Natural killer cell (primary cell): ENCODE measurements around the gene KCNJ12. TPM values are rescaled to one million over a fixed set of nuclear protein-coding genes. Genes with fewer than 3 reads are reported as not detected.
"Not testable (repeated sequence)": the region's sequence is repeated elsewhere in the genome, so short reads cannot be mapped to it uniquely, and the experiment has no call there.

Source experiments
- ATAC-seq, 3 donors: fragments of 150-1000 bp in 2 of 3; fragments of 200-7000 bp in 1 of 3; cut with Tn5 transposase; 1 replicate in 1 of 3; 2 replicates in 2 of 3; pipeline ENCODE4 v1.10.0; 2021; ENCODE audit warnings: mild to moderate bottlenecking in 2 of 3, moderate library complexity in 2 of 3
- DNase-seq, 2 donors: peaks; one replicate each; pipeline versions ENCODE4 v3.0.0 to v3.0.0-alpha.2; 2013 to 2021; ENCODE audit warnings: mixed read lengths in 1 of 2
- H3K27ac ChIP-seq: one replicate; pipeline ENCODE4 v1.5.1; 2013; ENCODE audit warnings: mild to moderate bottlenecking, low read length
- H3K27me3 ChIP-seq: one replicate; pipeline ENCODE4 v1.6.1; 2013; ENCODE audit warnings: low read length; ENCODE audit not compliant: control insufficient read depth, insufficient read depth
- H3K36me3 ChIP-seq: one replicate; pipeline ENCODE4 v1.6.1; 2013; ENCODE audit warnings: low read length; ENCODE audit not compliant: control insufficient read depth, insufficient read depth
- H3K4me1 ChIP-seq: one replicate; pipeline ENCODE4 v1.6.1; 2013; ENCODE audit warnings: low read length; ENCODE audit not compliant: control insufficient read depth, insufficient read depth
- H3K4me3 ChIP-seq: one replicate; pipeline ENCODE4 v1.5.1; 2013; ENCODE audit warnings: low read length
- H3K9me3 ChIP-seq: one replicate; pipeline ENCODE4 v1.6.1; 2013; ENCODE audit warnings: low read length; ENCODE audit not compliant: control insufficient read depth, insufficient read depth
- H3K27ac Mint-ChIP-seq, 2 donors: one replicate each; pipeline ENCODE4 v1.8.0; 2022; ENCODE audit warnings: mild to moderate bottlenecking in 2 of 2, mixed read lengths in 2 of 2, moderate library complexity in 1 of 2
- H3K27me3 Mint-ChIP-seq, 2 donors: one replicate each; pipeline ENCODE4 v1.8.0; 2022; ENCODE audit warnings: low read depth in 2 of 2, mixed read lengths in 2 of 2
- H3K36me3 Mint-ChIP-seq: one replicate; pipeline ENCODE4 v1.8.0; 2022; ENCODE audit warnings: mixed read lengths
- H3K4me1 Mint-ChIP-seq, 2 donors: one replicate each; pipeline ENCODE4 v1.8.0; 2022; ENCODE audit warnings: mixed read lengths in 2 of 2
- H3K4me3 Mint-ChIP-seq: one replicate; pipeline ENCODE4 v1.8.0; 2022; ENCODE audit warnings: mild to moderate bottlenecking, moderate library complexity, mixed read lengths
- H3K9me3 Mint-ChIP-seq, 2 donors: one replicate each; pipeline ENCODE4 v1.8.0; 2022; ENCODE audit warnings: mixed read lengths in 2 of 2
- CTCF ChIP-seq: fragments of 200-600 bp; IDR thresholded peaks from one replicate; pipeline ENCODE4 v1.8.0; 2022; ENCODE audit warnings: antibody characterized with exemption
- WGBS: methylation state at CpG from one replicate; pipeline ENCODE4 v1.1.7; 2013; ENCODE audit warnings: missing lambda C conversion rate; ENCODE audit not compliant: insufficient coverage; 5-methylcytosine and 5-hydroxymethylcytosine counted together
- intact Hi-C: fragments of 100-400 bp; cut with micrococcal nuclease; formaldehyde crosslinking; loops from one replicate; pipeline ENCODE4 v1.14.2; 2022
- total RNA-seq, 4 donors: library from RNA; stranded (reverse); fragments of 120-200 nt in 1 of 4; gene quantifications; one replicate each; pipeline versions ENCODE4 v1.2.3 to v1.2.4, GENCODE V29; 2013 to 2022

Gene KCNJ12
- total RNA-seq, 3 donors from 2014 or later (not counting 1 experiment from before 2014, with no cell fraction given), result 0.14 TPM; not detected in 2

GRCh38 chr17:21400816-21401593 lies 24.8 kb downstream of the KCNJ12 start:
- no peak for TF ChIP-seq CTCF
- H3K9me3 Mint-ChIP-seq, result no peaks in the 10 kb centered on the region

GRCh38 chr17:21402166-21402571 lies 26.0 kb downstream of the KCNJ12 start:
- DNase-seq, H3K4me1 ChIP-seq, intact Hi-C loops, H3K9me3 Mint-ChIP-seq, H3K9me3 ChIP-seq, ATAC-seq, H3K27ac Mint-ChIP-seq, H3K27ac ChIP-seq, H3K27me3 ChIP-seq, H3K36me3 ChIP-seq, H3K4me3 Mint-ChIP-seq, H3K4me3 ChIP-seq, H3K36me3 Mint-ChIP-seq, H3K4me1 Mint-ChIP-seq, H3K27me3 Mint-ChIP-seq: not testable (repeated sequence)
- 75% methylated on average over 8 of the region's 8 CpGs for WGBS

More at GRCh38 chr17:21400816-21401593, 24.8 kb downstream of the KCNJ12 start:
- 79% methylated on average over 15 of the region's 15 CpGs for WGBS
- Mint-ChIP-seq H3K36me3 (no peaks in the 10 kb centered on the region), H3K4me1 (peaks cover 7 to 10% of the 10 kb centered on the region in 2 donors), H3K27ac (no peak overlapping the region), H3K4me3 (no peak overlapping the region), H3K27me3 (no peaks in the 10 kb centered on the region)
- Histone ChIP-seq H3K27ac (no peak overlapping the region), H3K27me3 (no peaks in the 10 kb centered on the region), H3K36me3 (no peaks in the 10 kb centered on the region), H3K9me3 (no peaks in the 10 kb centered on the region), H3K4me1 (peaks cover 9% of the 10 kb centered on the region), H3K4me3 (no peak overlapping the region)
- intact Hi-C loops, result no loop called here
- no peak for ATAC-seq
- DNase-seq, result no peak

- intact Hi-C loops, H3K4me3 ChIP-seq, H3K4me1 ChIP-seq, H3K4me3 Mint-ChIP-seq, DNase-seq, H3K27ac Mint-ChIP-seq, H3K4me1 Mint-ChIP-seq, H3K27me3 Mint-ChIP-seq, H3K9me3 Mint-ChIP-seq, ATAC-seq, H3K36me3 Mint-ChIP-seq, H3K27me3 ChIP-seq, H3K27ac ChIP-seq, H3K36me3 ChIP-seq, H3K9me3 ChIP-seq: not testable (repeated sequence)
- WGBS, result 84% methylated on average over 3 of the region's 3 CpGs
Measured at GRCh38 chr17:21402926-21403325, 26.8 kb downstream of the KCNJ12 start.

- H3K4me3 ChIP-seq, H3K36me3 ChIP-seq, DNase-seq, H3K4me1 ChIP-seq, intact Hi-C loops, H3K27ac ChIP-seq, H3K4me1 Mint-ChIP-seq, H3K27me3 ChIP-seq, H3K27me3 Mint-ChIP-seq, H3K9me3 Mint-ChIP-seq, H3K36me3 Mint-ChIP-seq, H3K4me3 Mint-ChIP-seq, H3K9me3 ChIP-seq: not testable (repeated sequence)
- WGBS, result 75% methylated on average over 7 of the region's 8 CpGs
- ATAC-seq, result peak in 1 of 3 donors; percentile 23
- H3K27ac Mint-ChIP-seq, result peak overlapping the region in 1 of 2 donors; percentile 56
Measured at GRCh38 chr17:21404106-21404505, 27.9 kb downstream of the KCNJ12 start.

- DNase-seq, H3K27me3 Mint-ChIP-seq, H3K4me3 Mint-ChIP-seq, H3K36me3 Mint-ChIP-seq, H3K4me3 ChIP-seq, H3K27ac Mint-ChIP-seq, ATAC-seq, H3K4me1 ChIP-seq, H3K4me1 Mint-ChIP-seq, H3K9me3 Mint-ChIP-seq, intact Hi-C loops, H3K27ac ChIP-seq, H3K36me3 ChIP-seq, H3K27me3 ChIP-seq, H3K9me3 ChIP-seq: not testable (repeated sequence)
- 84% methylated on average over 6 of the region's 6 CpGs for WGBS
Measured at GRCh38 chr17:21404539-21404938, 28.4 kb downstream of the KCNJ12 start.

- H3K27ac ChIP-seq, H3K4me3 Mint-ChIP-seq, H3K36me3 Mint-ChIP-seq, H3K4me1 Mint-ChIP-seq, H3K36me3 ChIP-seq, H3K9me3 Mint-ChIP-seq, H3K9me3 ChIP-seq, H3K27me3 Mint-ChIP-seq, H3K4me1 ChIP-seq, intact Hi-C loops, DNase-seq, H3K27ac Mint-ChIP-seq, H3K27me3 ChIP-seq, H3K4me3 ChIP-seq, ATAC-seq: not testable (repeated sequence)
- WGBS, result 65% methylated on average over 22 of the region's 26 CpGs
Measured at GRCh38 chr17:21404956-21405731, 29.0 kb downstream of the KCNJ12 start.

GRCh38 chr17:21405904-21406400 lies 29.8 kb downstream of the KCNJ12 start:
- H3K27ac ChIP-seq, H3K27me3 ChIP-seq, H3K9me3 Mint-ChIP-seq, DNase-seq, H3K4me3 Mint-ChIP-seq, H3K9me3 ChIP-seq, intact Hi-C loops, H3K27ac Mint-ChIP-seq, H3K4me1 ChIP-seq, H3K36me3 Mint-ChIP-seq, H3K4me3 ChIP-seq, H3K36me3 ChIP-seq, H3K4me1 Mint-ChIP-seq, ATAC-seq, H3K27me3 Mint-ChIP-seq: not testable (repeated sequence)
- WGBS, result 82% methylated on average over 7 of the region's 7 CpGs
